ENCODE data around the gene NAA50.

DNA sequence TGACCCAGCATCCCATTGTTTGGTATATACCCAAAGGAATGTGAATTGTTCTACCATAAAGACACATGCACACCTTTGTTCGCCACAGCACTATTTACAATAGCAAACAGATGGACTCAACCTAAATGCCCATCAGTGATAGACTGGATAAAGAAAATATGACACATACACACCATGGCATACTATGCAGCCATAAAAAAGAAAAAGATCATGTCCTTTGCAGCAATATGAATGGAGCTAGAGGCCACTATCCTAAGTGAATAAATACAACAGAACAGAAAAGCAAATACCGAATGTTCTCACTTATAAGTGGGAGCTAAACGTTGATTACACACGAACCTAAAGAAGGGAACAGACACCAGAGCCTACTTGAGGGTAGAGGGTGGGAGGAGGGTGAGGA is 38.2 kb downstream of the NAA50 start:
- TF ChIP-seq HDGF (IDR thresholded peaks at IDR 0.05; ENCODE audit: borderline replicate concordance) (no peak), ZNF384 (IDR thresholded peaks at IDR 0.05) (no peak), SUZ12 (IDR thresholded peaks at IDR 0.05) (no peak), ARNT (IDR thresholded peaks at IDR 0.05) (no peak), SP1 (IDR thresholded peaks at IDR 0.05) (no peak), TARDBP (IDR thresholded peaks at IDR 0.05) (no peak), BHLHE40 (IDR thresholded peaks at IDR 0.05; ENCODE audit: borderline replicate concordance) (no peak), NFRKB (IDR thresholded peaks at IDR 0.05) (no peak), FOXK2 (IDR thresholded peaks at IDR 0.05) (no peak)
- TF ChIP-seq, protein P1, sequence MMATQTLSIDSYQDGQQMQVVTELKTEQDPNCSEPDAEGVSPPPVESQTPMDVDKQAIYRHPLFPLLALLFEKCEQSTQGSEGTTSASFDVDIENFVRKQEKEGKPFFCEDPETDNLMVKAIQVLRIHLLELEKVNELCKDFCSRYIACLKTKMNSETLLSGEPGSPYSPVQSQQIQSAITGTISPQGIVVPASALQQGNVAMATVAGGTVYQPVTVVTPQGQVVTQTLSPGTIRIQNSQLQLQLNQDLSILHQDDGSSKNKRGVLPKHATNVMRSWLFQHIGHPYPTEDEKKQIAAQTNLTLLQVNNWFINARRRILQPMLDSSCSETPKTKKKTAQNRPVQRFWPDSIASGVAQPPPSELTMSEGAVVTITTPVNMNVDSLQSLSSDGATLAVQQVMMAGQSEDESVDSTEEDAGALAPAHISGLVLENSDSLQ (IDR thresholded peaks at IDR 0.05): no peak

Measured in HEK293T (cell line).